ENCODE measurements around the gene CDO1.

Gene CDO1

DNA sequence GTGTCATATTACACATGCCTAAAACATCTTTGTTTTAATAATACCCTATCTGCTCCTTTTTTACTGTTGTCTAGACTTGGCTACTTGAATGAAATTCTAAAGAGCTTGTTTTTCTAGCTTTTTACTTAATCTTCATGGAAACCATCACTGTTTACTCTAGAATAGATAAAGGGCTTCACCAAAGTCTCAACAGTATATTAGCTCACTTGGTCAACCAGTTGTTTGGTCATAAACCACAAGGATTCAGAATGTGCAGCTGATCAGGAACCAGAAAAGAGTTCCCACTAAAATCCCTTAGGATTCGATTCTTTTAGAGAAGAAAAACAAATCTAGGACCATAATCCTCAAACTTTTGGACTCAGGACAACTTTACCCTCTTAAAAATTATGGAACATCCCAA is 38.0 kb downstream of the CDO1 start:
- DNase-seq = no peak

GRCh38 chr5:115776989-115777388 is 39.5 kb downstream of the CDO1 start:
- DNase-seq = no peak

DNA sequence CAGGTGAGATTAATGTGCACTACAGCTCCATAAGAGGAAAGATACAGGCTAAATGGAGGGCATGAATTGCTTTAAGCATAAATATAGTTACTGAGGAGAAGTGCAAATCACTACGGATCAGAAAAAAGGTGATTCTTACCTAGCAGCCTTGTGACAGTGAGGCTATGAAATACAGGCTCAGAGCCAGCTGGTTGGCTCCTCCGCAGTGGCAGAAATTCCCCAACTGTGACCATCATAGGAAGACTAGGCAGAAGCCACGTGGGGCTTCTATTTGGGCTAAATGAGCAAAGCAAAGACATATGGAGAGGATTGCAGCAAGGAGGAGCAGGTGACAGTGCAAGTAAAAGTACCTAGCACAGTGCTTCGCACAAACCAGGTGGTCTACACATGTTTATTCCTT is 40.5 kb downstream of the CDO1 start:
- no peak for DNase-seq

DNA sequence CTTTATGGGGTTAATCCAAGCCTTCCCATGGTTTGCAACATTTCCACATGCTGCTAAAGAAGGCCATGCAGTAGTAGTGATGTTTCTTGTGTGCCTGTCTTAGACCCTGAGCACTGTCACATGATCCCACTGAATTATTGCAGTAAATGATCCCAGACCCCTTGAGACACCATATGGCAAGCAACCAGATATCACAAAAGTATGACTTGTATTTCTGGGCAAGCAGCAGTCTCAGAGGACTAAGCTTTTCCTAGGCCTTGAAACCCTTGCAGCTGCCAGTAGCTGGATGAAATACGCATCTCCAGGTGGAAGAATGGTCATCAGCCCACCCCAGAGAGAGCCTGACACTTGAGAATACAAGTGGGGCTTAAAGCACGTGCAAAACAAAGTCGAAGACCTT is 41.8 kb downstream of the CDO1 start:
- DNase-seq = no peak

DNA sequence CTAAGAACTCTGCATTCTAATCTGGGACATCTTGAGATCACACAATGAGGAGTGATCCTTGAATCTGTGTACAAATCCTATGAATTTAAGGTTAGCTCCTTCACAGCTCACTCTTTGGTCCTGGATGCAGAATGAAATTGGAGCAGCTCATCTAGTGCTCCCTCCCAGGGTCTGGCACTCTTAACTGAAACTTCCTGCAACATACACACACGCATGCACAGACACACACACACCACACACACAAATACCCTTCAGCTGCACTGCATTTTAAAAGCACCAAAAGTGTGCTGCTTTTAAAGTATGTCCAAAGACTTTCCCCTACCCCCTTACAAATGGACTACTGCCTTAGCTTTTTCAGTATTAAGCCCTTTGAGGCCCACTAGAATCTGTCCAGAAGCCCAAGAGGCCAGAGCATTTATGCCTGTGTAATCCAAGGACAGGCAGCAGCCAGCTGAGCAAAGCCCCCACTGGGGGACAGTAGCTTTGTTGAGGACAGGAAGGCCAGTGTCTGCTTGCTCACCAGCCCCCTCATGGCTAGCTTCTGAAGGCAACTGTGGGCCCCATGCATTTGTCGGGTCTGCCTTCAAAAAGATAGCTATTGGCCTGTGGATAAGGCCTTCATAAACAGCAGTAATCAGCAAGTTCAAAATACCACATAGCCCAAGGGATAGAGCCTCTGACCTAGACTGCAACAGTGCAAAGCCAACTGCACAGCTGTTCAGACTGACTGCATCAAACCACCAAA is 43.6 kb downstream of the CDO1 start:
- no peak for DNase-seq

DNA sequence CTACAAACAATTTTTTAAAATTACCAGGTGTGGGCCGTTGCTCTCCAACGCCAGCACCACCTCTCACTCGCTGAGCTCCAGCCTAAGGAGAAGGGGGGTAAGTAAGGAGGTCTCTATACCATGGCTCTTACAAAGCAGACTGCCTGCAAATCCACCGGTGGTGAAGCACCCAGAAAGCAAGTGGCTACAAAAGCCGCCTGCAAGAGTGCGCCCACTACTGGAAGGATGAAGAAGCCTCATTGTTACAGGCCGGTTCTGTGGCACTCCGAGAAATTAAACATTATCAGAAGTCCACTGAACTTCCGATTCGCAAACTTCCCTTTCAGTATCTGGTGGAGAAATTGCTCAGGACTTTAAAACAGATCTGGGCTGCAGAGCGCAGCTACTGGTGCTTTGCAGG is 46.0 kb downstream of the CDO1 start:
- no peak for DNase-seq

DNA sequence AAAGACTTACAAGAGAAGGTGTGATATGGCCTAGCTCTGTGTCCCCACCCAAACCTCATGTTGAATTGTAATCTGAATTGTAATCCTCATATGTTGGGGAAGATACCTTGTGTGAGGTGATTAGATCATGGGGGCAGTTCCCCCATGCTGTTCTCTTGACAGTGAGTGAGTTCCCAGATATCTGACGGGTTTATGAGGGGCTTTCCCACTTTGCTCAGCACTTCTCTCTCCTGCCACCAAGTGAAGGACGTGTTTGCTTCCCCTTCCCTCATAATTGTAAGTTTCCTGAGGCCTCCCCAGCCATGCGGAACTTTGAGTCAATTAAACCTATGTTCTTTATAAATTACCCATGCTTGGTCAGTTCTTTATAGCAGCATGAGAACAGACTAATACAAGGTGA is 49.0 kb downstream of the CDO1 start:
- DNase-seq = no peak

GRCh38 chr5:115766608-115767007 is 49.9 kb downstream of the CDO1 start:
- DNase-seq = no peak

DNA sequence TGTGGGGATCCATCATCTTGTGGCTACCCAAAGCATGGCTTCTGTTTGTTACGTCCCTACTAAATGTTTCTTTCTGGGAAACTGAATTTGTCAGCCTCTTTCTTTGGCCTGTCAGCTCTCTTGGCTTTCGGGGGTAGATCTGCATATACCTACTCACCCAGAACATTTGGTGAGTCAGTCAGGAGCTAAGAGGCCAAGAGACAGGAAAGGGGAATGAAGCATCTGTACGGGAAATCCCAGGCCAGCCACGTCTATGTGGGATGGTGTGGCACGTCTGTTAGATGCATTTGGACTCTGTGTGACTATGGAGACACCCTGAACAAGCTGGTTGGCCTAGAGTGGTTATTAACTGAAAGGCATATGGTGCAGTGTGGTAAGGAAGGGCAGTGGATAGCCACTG is 58.1 kb downstream of the CDO1 start:
- no peak for DNase-seq

DNA sequence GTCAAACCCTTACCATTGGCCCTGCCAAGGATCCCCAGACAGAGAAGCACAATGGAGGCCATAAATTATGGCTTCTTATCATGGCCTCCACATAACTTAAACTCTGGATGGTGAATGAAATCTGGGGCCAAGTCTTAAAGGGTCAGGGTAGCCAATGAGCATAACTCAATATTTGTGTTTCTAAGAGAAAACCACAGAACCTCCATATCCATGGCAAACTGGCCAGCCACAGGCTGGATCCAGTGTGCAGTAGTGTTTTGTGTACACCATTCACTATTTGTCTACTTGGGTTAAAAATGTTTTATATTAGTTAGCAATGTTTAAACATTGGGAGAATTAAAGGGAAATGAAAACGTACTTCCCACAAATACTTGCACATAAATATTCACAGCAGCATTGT is 60.8 kb downstream of the CDO1 start:
- DNase-seq = no peak

All from NCI-H748 treated with DMSO at 0.1 percent for 48 hours (cell line).